K562 (cell line): ENCODE results near the gene RBM12. TPM values are rescaled to one million over a fixed set of nuclear protein-coding genes. Genes with fewer than 3 reads are reported as not detected.
"Not testable (repeated sequence)": the region's sequence is repeated elsewhere in the genome, so short reads cannot be mapped to it uniquely, and the experiment has no call there.

Experiments used
- ATAC-seq: fragments of 200-7000 bp; cut with Tn5 transposase; 3 replicates; pipeline ENCODE4 v1.9.1; 2020; ENCODE audit warnings: moderate library complexity
- BruUV-seq: library from RNA; stranded (reverse); fragments of 400-500 nt; replicated peaks from 2 replicates; lab custom pipeline; 2021; lab: Mats Ljungman, UMichigan
- CTCF ChIA-PET: fragments of 300-600 bp; formaldehyde crosslinking; extraction: SDS; loops from one replicate; lab custom pipeline; 2021; ENCODE audit warnings: low intra/inter-chr PET ratio; lab: Yijun Ruan, JAX
- POLR2A ChIA-PET: fragments of 300-600, 350-650 bp; sonication (Branson Sonifier 250); formaldehyde crosslinking; extraction: SDS; loops from one replicate; lab custom pipeline; 2021; ENCODE audit warnings: antibody characterized with exemption, inconsistent platforms; lab: Yijun Ruan, JAX
- DNase-seq, 4 experiments: peaks; one replicate each; pipeline versions ENCODE4 v3.0.0 to v3.0.0-alpha.2; 2011 to 2018; ENCODE audit warnings: low spot score in 3 of 4, mixed read lengths in 3 of 4; ENCODE audit errors: extremely low read depth in 1 of 4
- FAIRE-seq: peaks from 2 replicates; lab custom pipeline; 2011; peaks lifted over from hg19 to GRCh38; lab: Jason Lieb, UNC
- H2AFZ ChIP-seq: 2 replicates; pipeline ENCODE4 v1.6.0; 2011; ENCODE audit warnings: low read depth, low read length, control low read depth, inconsistent platforms
- H3K27ac ChIP-seq: fragments of 200-600 bp; 3 replicates; pipeline ENCODE4 v1.8.0; 2011; ENCODE audit warnings: low read depth, mild to moderate bottlenecking, control low read depth, inconsistent platforms, low read length, moderate library complexity, mixed read lengths; ENCODE audit errors: extremely low read depth
- H3K27me3 ChIP-seq, 2 experiments: fragments of 300-600 bp in 1 of 2; 2 replicates in 1 of 2; 3 replicates in 1 of 2; pipeline versions ENCODE4 v1.6.0 to v1.8.0; 2011; ENCODE audit warnings: inconsistent platforms in 2 of 2, low read length in 2 of 2, mild to moderate bottlenecking in 1 of 2, mixed read lengths in 1 of 2, moderate library complexity in 1 of 2; ENCODE audit not compliant: control insufficient read depth in 2 of 2, insufficient read depth in 2 of 2
- H3K36me3 ChIP-seq: fragments of 300-600 bp; 3 replicates; pipeline ENCODE4 v1.8.0; 2011; ENCODE audit warnings: mild to moderate bottlenecking, low read length, inconsistent platforms; ENCODE audit not compliant: control insufficient read depth, insufficient read depth
- H3K4me1 ChIP-seq, 2 experiments: fragments of 200-600 bp in 1 of 2; replicated peaks in 1 of 2; 2 replicates in 1 of 2; 3 replicates in 1 of 2; pipeline versions ENCODE4 v1.5.1 to v1.8.0; 2011; ENCODE audit warnings: inconsistent platforms in 2 of 2, low read length in 2 of 2, mild to moderate bottlenecking in 1 of 2, mixed read lengths in 1 of 2, moderate library complexity in 1 of 2; ENCODE audit not compliant: control insufficient read depth in 2 of 2, insufficient read depth in 2 of 2
- H3K4me2 ChIP-seq: 2 replicates; pipeline ENCODE4 v1.6.1; 2011; ENCODE audit warnings: low read length, control low read depth, inconsistent platforms, mixed read lengths; ENCODE audit not compliant: insufficient read depth
- H3K4me3 ChIP-seq: fragments of 200-600 bp; sonication (generic), shearing (Covaris generic); 2 replicates; pipeline ENCODE4 v1.5.1; 2016; ENCODE audit warnings: control low read depth, inconsistent platforms
- H3K79me2 ChIP-seq: fragments of 200-600 bp; 3 replicates; pipeline ENCODE4 v1.8.0; 2011; ENCODE audit warnings: low read length, inconsistent platforms; ENCODE audit not compliant: control insufficient read depth, insufficient read depth
- H3K9ac ChIP-seq, 2 experiments: 2 replicates each; pipeline versions ENCODE4 v1.6.0 to v1.6.1; 2011; ENCODE audit warnings: low read depth in 2 of 2, low read length in 2 of 2, control low read depth in 1 of 2, inconsistent platforms in 1 of 2, mild to moderate bottlenecking in 1 of 2, mixed read lengths in 1 of 2; ENCODE audit not compliant: insufficient read depth in 1 of 2
- H3K9me1 ChIP-seq: one replicate; pipeline ENCODE4 v1.6.0; 2011; ENCODE audit warnings: inconsistent platforms, mild to moderate bottlenecking, low read length, moderate library complexity; ENCODE audit not compliant: control insufficient read depth, insufficient read depth
- H3K9me3 ChIP-seq: replicated peaks from 2 replicates; pipeline ENCODE4 v1.5.1; 2011; ENCODE audit warnings: low read depth, low read length, inconsistent platforms; ENCODE audit not compliant: control insufficient read depth, insufficient read depth
- H4K20me1 ChIP-seq: replicated peaks from 2 replicates; pipeline ENCODE4 v1.6.1; 2011; ENCODE audit warnings: low read length, inconsistent platforms, mixed read lengths; ENCODE audit not compliant: control insufficient read depth, insufficient read depth
- FOXK1 ChIP-seq: sonication (generic); formaldehyde crosslinking; IDR thresholded peaks from 2 replicates; pipeline ENCODE4 v1.8.0; 2022; ENCODE audit warnings: missing genetic modification reagents, mild to moderate bottlenecking, borderline replicate concordance
- NFRKB ChIP-seq: fragments of 450-650 bp; IDR thresholded peaks from 2 replicates; pipeline ENCODE4 v1.6.1; 2016; ENCODE audit warnings: low read depth
- NFYB ChIP-seq: IDR thresholded peaks from 2 replicates; pipeline ENCODE4 v1.6.1; 2011; ENCODE audit warnings: mild to moderate bottlenecking, moderate library complexity; ENCODE audit not compliant: insufficient read length; ENCODE audit errors: extremely low read depth
- RAD21 ChIP-seq, 2 experiments: fragments of 250-450 bp in 1 of 2; fragments of 450-650 bp in 1 of 2; sonication (Bioruptor Pico) in 1 of 2; formaldehyde crosslinking in 1 of 2; IDR thresholded peaks in 1 of 2; conservative IDR thresholded peaks in 1 of 2; 2 replicates each; pipeline versions ENCODE4 v1.4.0 to v1.8.0; 2020 to 2022; ENCODE audit warnings: mild to moderate bottlenecking in 2 of 2, moderate library complexity in 1 of 2
- SIX5 ChIP-seq, 2 experiments: IDR thresholded peaks; 2 replicates each; pipeline ENCODE4 v1.6.1; 2011; ENCODE audit warnings: low read length in 2 of 2, borderline replicate concordance in 1 of 2, low read depth in 1 of 2, mild to moderate bottlenecking in 1 of 2, moderate library complexity in 1 of 2; ENCODE audit not compliant: insufficient read depth in 1 of 2
- SMC3 ChIP-seq: conservative IDR thresholded peaks from 2 replicates; pipeline ENCODE4 v1.6.1; 2011; ENCODE audit warnings: low read depth, low read length, improper control_type of control experiment; ENCODE audit not compliant: insufficient read depth
- ZBTB33 ChIP-seq: sonication (generic); formaldehyde crosslinking; IDR thresholded peaks from 2 replicates; pipeline ENCODE4 v1.8.1; 2023; ENCODE audit warnings: mild to moderate bottlenecking, missing genetic modification reagents
- WGBS: fragments of 100-300 bp; shearing (Covaris generic); methylation state at CpG from one replicate; pipeline ENCODE4 v1.1.6; 2016; ENCODE audit warnings: low coverage, mixed read lengths; ENCODE audit not compliant: insufficient coverage; ENCODE audit errors: missing lambda C conversion rate; 5-methylcytosine and 5-hydroxymethylcytosine counted together
- in situ Hi-C: fragments of 300-500 bp; cut with MboI; formaldehyde crosslinking; loops from 4 replicates; pipeline ENCODE4 v1.15.0; 2018; ENCODE audit warnings: inconsistent platforms, mixed read lengths
- intact Hi-C: fragments of 100-400 bp; cut with micrococcal nuclease; formaldehyde crosslinking; loops from 2 replicates; pipeline ENCODE4 v1.14.2; 2022
- polyA plus RNA-seq, 8 experiments: library from polyadenylated mRNA; depleted of rRNA in 4 of 8; stranded (reverse) in 5 of 8; unstranded in 3 of 8; fragments of >200 nt; fragmentation: Nextera tagmentation in 2 of 8; fragmentation: Illumina TruSeq in 1 of 8; extraction: Ambion mirVana in 2 of 8; extraction: Trizol in 1 of 8; gene quantifications; 2 replicates each; pipeline versions ENCODE4 v1.2.1 to v1.2.3, GENCODE V29; 2011 to 2014; ENCODE audit warnings: inconsistent platforms in 1 of 8, missing spikeins in 1 of 8
- total RNA-seq, 7 experiments: library from RNA; depleted of rRNA in 6 of 7; stranded (reverse); fragments of >200 nt in 6 of 7; fragmentation: Illumina TruSeq in 2 of 7; extraction: Trizol in 2 of 7; gene quantifications; 2 replicates each; pipeline versions ENCODE4 v1.2.1 to v1.2.3, GENCODE V29; 2011 to 2021; ENCODE audit warnings: low replicate concordance in 1 of 7
- TF ChIP-seq, protein P1 (sequence below): sonication (generic); formaldehyde crosslinking; IDR thresholded peaks from 2 replicates; pipeline ENCODE4 v1.8.0; 2022; ENCODE audit warnings: mild to moderate bottlenecking, missing genetic modification reagents
- TF ChIP-seq, protein P2 (sequence below): fragments of 250-450 bp; sonication (Bioruptor Pico); IDR thresholded peaks from 2 replicates; pipeline ENCODE4 v1.5.0; 2021; ENCODE audit warnings: mild to moderate bottlenecking, moderate library complexity
- TF ChIP-seq, protein P3 (sequence below), 3 experiments: IDR thresholded peaks in 2 of 3; conservative IDR thresholded peaks in 1 of 3; 2 replicates each; pipeline ENCODE4 v1.5.1; 2011 to 2012; ENCODE audit warnings: low read length in 3 of 3, mild to moderate bottlenecking in 3 of 3, control low read depth in 2 of 3, improper control_type of control experiment in 1 of 3, inconsistent platforms in 1 of 3, low read depth in 1 of 3, mixed read lengths in 1 of 3, moderate library complexity in 1 of 3; ENCODE audit not compliant: insufficient read depth in 2 of 3

The RBM12 gene
- total and polyA plus RNA-seq, 9 of the 15 experiments (the other 6 are each of a cell fraction or from before 2014, with no cell fraction given), result 5.0 to 162 (median 73.3) TPM

DNA sequence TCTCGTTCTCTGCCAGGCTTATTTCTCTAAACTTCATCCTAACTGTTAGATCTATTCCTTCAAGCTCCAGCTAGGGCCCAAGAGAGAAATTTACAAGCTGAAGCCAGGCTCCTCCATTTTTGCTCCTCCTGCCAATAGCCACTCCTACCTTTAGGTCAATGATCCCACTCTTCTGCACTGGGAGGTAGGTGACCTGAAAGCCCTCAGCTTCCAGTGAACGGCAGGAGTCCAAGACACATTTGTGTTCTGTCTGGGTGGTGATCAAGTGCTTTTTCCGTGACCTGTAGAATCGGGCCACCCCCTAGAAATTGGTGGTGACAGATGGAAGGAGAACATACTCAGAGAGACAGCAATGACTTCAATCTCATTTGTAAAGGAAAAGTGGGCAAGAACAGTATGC is 25.6 kb upstream of the RBM12 start (continued):
- TF ChIP-seq NFRKB (no peak), SIX5 (IDR thresholded peaks at IDR 0.05; ENCODE audit: borderline replicate concordance in 1 of 2, insufficient read depth in 1 of 2, low read depth in 1 of 2, low read length in 2 of 2) (no peak), NFYB (no peak), FOXK1 (CRISPR knock-in tag) (no peak)
- TF ChIP-seq, protein P1, sequence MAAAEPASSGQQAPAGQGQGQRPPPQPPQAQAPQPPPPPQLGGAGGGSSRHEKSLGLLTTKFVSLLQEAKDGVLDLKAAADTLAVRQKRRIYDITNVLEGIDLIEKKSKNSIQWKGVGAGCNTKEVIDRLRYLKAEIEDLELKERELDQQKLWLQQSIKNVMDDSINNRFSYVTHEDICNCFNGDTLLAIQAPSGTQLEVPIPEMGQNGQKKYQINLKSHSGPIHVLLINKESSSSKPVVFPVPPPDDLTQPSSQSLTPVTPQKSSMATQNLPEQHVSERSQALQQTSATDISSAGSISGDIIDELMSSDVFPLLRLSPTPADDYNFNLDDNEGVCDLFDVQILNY, result no peak
- TF ChIP-seq, protein P2, sequence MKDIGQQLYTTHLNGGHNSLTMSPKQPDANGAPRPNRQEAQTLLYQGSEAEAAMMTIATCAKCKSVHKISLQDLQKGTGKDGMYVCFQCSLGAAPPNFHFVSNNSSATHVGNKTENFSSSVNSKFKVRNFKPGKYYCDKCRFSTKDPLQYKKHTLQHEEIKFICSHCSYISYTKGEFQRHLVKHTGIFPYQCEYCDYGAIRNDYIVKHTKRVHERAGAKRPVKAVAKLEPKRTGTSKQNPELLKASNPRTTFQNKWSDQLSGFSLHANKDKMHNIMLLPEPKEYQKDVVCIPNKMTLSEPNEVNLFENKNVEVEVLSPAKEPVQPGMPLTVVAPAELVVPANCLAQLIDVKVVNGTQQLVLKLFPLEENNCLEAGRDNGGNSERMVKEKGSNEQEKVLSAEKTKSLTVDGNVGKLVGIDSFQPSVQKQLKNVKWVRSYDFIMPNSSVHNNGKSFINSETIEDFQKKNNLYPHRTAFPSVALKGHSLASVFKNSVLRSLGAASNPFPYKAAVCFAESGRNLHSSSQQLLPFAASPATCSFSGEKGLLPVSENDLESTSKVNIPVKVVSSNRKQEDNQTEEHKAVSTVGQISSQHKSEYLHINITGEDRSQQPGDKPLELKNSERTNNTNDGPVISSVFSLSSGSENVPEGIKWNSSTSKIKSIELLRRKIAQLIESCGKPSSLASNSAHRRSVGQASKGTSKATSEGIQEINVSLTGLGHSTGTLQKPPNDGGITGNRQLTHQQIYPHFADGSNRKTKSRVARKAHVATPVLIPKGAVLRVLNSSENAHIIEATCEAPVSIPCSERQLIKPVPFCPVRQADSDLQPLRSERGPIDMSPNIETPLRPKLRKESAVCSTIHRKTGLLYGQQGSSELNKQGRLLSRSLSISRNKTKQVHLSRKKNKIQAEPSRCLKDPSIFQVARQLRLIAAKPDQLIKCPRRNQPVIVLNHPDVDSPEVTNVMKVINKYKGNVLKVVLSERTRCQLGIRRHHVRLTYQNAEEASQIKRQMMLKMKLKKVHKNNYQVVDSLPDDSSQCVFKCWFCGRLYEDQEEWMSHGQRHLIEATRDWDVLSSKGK (CRISPR knock-in tag), result no peak
- TF ChIP-seq, all 486 proteins: peak for 0

- H3K4me3 ChIP-seq, H3K9me3 ChIP-seq, H3K27me3 ChIP-seq, CTCF ChIA-PET, ATAC-seq, in situ Hi-C loops, FAIRE-seq, H3K27ac ChIP-seq, intact Hi-C loops, BruUV-seq, H4K20me1 ChIP-seq, H3K9me1 ChIP-seq, H2AFZ ChIP-seq, H3K4me2 ChIP-seq, H3K79me2 ChIP-seq, H3K4me1 ChIP-seq, H3K9ac ChIP-seq: not testable (repeated sequence)
- H3K36me3 ChIP-seq, result peaks cover 47% of the 10 kb centered on the region
- POLR2A ChIA-PET, result interaction anchor here (0.6 to 1.8 kb wide), 5 partner anchors 14 to 362 kb away, joined by 3 to 5 read pairs (median 3); partner anchors contain the start of gene SCAND1
- DNase-seq, result peak in 1 of 4 experiments; percentile 45
- WGBS, result 68% methylated on average over 11 of the region's 11 CpGs
- peak; percentile 100 for TF ChIP-seq ZBTB33
- TF ChIP-seq, protein P3, sequence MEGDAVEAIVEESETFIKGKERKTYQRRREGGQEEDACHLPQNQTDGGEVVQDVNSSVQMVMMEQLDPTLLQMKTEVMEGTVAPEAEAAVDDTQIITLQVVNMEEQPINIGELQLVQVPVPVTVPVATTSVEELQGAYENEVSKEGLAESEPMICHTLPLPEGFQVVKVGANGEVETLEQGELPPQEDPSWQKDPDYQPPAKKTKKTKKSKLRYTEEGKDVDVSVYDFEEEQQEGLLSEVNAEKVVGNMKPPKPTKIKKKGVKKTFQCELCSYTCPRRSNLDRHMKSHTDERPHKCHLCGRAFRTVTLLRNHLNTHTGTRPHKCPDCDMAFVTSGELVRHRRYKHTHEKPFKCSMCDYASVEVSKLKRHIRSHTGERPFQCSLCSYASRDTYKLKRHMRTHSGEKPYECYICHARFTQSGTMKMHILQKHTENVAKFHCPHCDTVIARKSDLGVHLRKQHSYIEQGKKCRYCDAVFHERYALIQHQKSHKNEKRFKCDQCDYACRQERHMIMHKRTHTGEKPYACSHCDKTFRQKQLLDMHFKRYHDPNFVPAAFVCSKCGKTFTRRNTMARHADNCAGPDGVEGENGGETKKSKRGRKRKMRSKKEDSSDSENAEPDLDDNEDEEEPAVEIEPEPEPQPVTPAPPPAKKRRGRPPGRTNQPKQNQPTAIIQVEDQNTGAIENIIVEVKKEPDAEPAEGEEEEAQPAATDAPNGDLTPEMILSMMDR (IDR thresholded peaks at IDR 0.05 in 2 of 3, conservative IDR thresholded peaks at IDR 0.05 in 1 of 3; ENCODE audit: insufficient read depth in 2 of 3, low read depth in 1 of 3, low read length in 3 of 3), result peak; percentile 35 to 51 (median 46); a peak in 5 of 6 replicates
- TF ChIP-seq RAD21 (CRISPR knock-in tag; conservative IDR thresholded peaks at IDR 0.05 in 1 of 2, IDR thresholded peaks at IDR 0.05 in 1 of 2), result peak in 1 of 2 experiments; percentile 69; a peak in 2 of 4 replicates
- TF ChIP-seq SMC3, result 0 out of 2 replicates have a peak, but pooled peaks have one; percentile 23
These were observed 22.2 kb upstream of the RBM12 start for GRCh38 chr20:35686872-35687271.
